ENCODE data around the gene OPCML.

GRCh38 chr11:132909021-132909606 lies 623.2 kb downstream of the OPCML start:
- TF ChIP-seq, protein P1, sequence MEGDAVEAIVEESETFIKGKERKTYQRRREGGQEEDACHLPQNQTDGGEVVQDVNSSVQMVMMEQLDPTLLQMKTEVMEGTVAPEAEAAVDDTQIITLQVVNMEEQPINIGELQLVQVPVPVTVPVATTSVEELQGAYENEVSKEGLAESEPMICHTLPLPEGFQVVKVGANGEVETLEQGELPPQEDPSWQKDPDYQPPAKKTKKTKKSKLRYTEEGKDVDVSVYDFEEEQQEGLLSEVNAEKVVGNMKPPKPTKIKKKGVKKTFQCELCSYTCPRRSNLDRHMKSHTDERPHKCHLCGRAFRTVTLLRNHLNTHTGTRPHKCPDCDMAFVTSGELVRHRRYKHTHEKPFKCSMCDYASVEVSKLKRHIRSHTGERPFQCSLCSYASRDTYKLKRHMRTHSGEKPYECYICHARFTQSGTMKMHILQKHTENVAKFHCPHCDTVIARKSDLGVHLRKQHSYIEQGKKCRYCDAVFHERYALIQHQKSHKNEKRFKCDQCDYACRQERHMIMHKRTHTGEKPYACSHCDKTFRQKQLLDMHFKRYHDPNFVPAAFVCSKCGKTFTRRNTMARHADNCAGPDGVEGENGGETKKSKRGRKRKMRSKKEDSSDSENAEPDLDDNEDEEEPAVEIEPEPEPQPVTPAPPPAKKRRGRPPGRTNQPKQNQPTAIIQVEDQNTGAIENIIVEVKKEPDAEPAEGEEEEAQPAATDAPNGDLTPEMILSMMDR (conservative IDR thresholded peaks at IDR 0.05) = no peak
- no peak for TF ChIP-seq EZH2 (IDR thresholded peaks at IDR 0.05; ENCODE audit: low read depth)

All from PC-9 (cell line).